H9 (cell line): ENCODE data around the gene TK1. TPM values are rescaled to one million over a fixed set of nuclear protein-coding genes. Genes with fewer than 3 reads are reported as not detected.

Experiments used
- DNase-seq: peaks from one replicate; pipeline ENCODE4 v3.0.0-alpha.2; 2017
- H2AFZ ChIP-seq: one replicate; pipeline ENCODE4 v1.6.1; 2013; ENCODE audit warnings: mild to moderate bottlenecking, low read length, control low read depth, moderate library complexity
- H2AK5ac ChIP-seq: 2 replicates; pipeline ENCODE4 v1.6.1; 2013; ENCODE audit warnings: low read length, control low read depth, mixed read lengths; ENCODE audit not compliant: insufficient read length
- H2BK120ac ChIP-seq: one replicate; pipeline ENCODE4 v1.6.1; 2013; ENCODE audit warnings: low read depth, mild to moderate bottlenecking, low read length, control low read depth, inconsistent platforms; ENCODE audit not compliant: poor library complexity, severe bottlenecking
- H2BK12ac ChIP-seq: 2 replicates; pipeline ENCODE4 v1.6.1; 2013; ENCODE audit warnings: low read length, control low read depth, mixed read lengths, low read depth; ENCODE audit not compliant: insufficient read length
- H2BK15ac ChIP-seq: 2 replicates; pipeline ENCODE4 v1.6.1; 2013; ENCODE audit warnings: low read depth, low read length, control low read depth
- H2BK20ac ChIP-seq: one replicate; pipeline ENCODE4 v1.6.1; 2013; ENCODE audit warnings: low read depth, mild to moderate bottlenecking, low read length, control low read depth, inconsistent platforms; ENCODE audit not compliant: poor library complexity, severe bottlenecking
- H2BK5ac ChIP-seq: 2 replicates; pipeline ENCODE4 v1.6.1; 2013; ENCODE audit warnings: low read length, control low read depth, mixed read lengths; ENCODE audit not compliant: insufficient read length
- H3K14ac ChIP-seq: 2 replicates; pipeline ENCODE4 v1.6.1; 2013; ENCODE audit warnings: low read length, control low read depth; ENCODE audit not compliant: insufficient read depth
- H3K18ac ChIP-seq: 2 replicates; pipeline ENCODE4 v1.6.1; 2013; ENCODE audit warnings: low read depth, mild to moderate bottlenecking, mixed read lengths, low read length, control low read depth; ENCODE audit not compliant: insufficient read length
- H3K23ac ChIP-seq: 2 replicates; pipeline ENCODE4 v1.6.1; 2013; ENCODE audit warnings: low read length, control low read depth, mixed read lengths, low read depth; ENCODE audit not compliant: insufficient read length
- H3K23me2 ChIP-seq: 2 replicates; pipeline ENCODE4 v1.6.1; 2013; ENCODE audit warnings: low read depth, mild to moderate bottlenecking, mixed read lengths, low read length, control low read depth; ENCODE audit not compliant: insufficient read length, poor library complexity, severe bottlenecking
- H3K27ac ChIP-seq: 2 replicates; pipeline ENCODE4 v1.5.1; 2013; ENCODE audit warnings: low read length, control low read depth, mixed read lengths, low read depth; ENCODE audit not compliant: insufficient read length
- H3K27me3 ChIP-seq: 2 replicates; pipeline ENCODE4 v1.6.1; 2013; ENCODE audit warnings: low read length, control low read depth, inconsistent platforms; ENCODE audit not compliant: insufficient read depth
- H3K4ac ChIP-seq: 2 replicates; pipeline ENCODE4 v1.6.1; 2013; ENCODE audit warnings: low read depth, mild to moderate bottlenecking, control low read depth, inconsistent platforms, low read length, moderate library complexity
- H3K4me1 ChIP-seq: 2 replicates; pipeline ENCODE4 v1.6.1; 2013; ENCODE audit warnings: low read length, control low read depth, inconsistent platforms; ENCODE audit not compliant: insufficient read depth
- H3K4me2 ChIP-seq: 2 replicates; pipeline ENCODE4 v1.6.1; 2013; ENCODE audit warnings: low read length, control low read depth, mixed read lengths; ENCODE audit not compliant: insufficient read length, insufficient read depth
- H3K56ac ChIP-seq: 2 replicates; pipeline ENCODE4 v1.6.1; 2013; ENCODE audit warnings: low read depth, mild to moderate bottlenecking, mixed read lengths, low read length, control low read depth; ENCODE audit not compliant: insufficient read length
- H3K79me1 ChIP-seq: 2 replicates; pipeline ENCODE4 v1.6.1; 2013; ENCODE audit warnings: low read depth, mild to moderate bottlenecking, moderate library complexity, low read length, control low read depth, inconsistent platforms; ENCODE audit not compliant: insufficient read depth, poor library complexity, severe bottlenecking
- H3K79me2 ChIP-seq: 2 replicates; pipeline ENCODE4 v1.6.1; 2013; ENCODE audit warnings: low read length, control low read depth, inconsistent platforms; ENCODE audit not compliant: insufficient read depth
- H3K9ac ChIP-seq: 2 replicates; pipeline ENCODE4 v1.6.1; 2013; ENCODE audit warnings: low read length, control low read depth, mixed read lengths; ENCODE audit not compliant: insufficient read length; ENCODE audit errors: extremely low read depth
- H3K9me3 ChIP-seq: one replicate; pipeline ENCODE4 v1.6.1; 2013; ENCODE audit warnings: low read depth, low read length, inconsistent platforms; ENCODE audit not compliant: control insufficient read depth
- H3T11ph ChIP-seq: one replicate; pipeline ENCODE4 v1.6.1; 2013; ENCODE audit warnings: mild to moderate bottlenecking, low read length, control low read depth, inconsistent platforms
- H4K20me1 ChIP-seq: one replicate; pipeline ENCODE4 v1.6.1; 2013; ENCODE audit not compliant: control insufficient read depth, insufficient read length, insufficient read depth
- H4K5ac ChIP-seq: 2 replicates; pipeline ENCODE4 v1.6.1; 2013; ENCODE audit warnings: low read depth, mild to moderate bottlenecking, mixed read lengths, low read length, control low read depth; ENCODE audit not compliant: insufficient read length
- H4K8ac ChIP-seq: replicated peaks from 2 replicates; pipeline ENCODE4 v1.6.1; 2013; ENCODE audit warnings: low read length, control low read depth, mixed read lengths, low read depth; ENCODE audit not compliant: insufficient read length
- H4K91ac ChIP-seq: 2 replicates; pipeline ENCODE4 v1.6.1; 2013; ENCODE audit warnings: low read depth, mild to moderate bottlenecking, moderate library complexity, mixed read lengths, low read length, control low read depth; ENCODE audit not compliant: insufficient read length
- H3K27ac Mint-ChIP-seq, 3 experiments: 2 replicates in 2 of 3; 3 replicates in 1 of 3; pipeline ENCODE4 v1.8.0; 2020 to 2021; ENCODE audit warnings: mixed read lengths in 3 of 3, mild to moderate bottlenecking in 1 of 3, moderate library complexity in 1 of 3
- H3K27me3 Mint-ChIP-seq: 2 replicates; pipeline ENCODE4 v1.8.0; 2021; ENCODE audit warnings: low read depth, mild to moderate bottlenecking, moderate library complexity, mixed read lengths
- H3K36me3 Mint-ChIP-seq, 3 experiments: 2 replicates in 2 of 3; 3 replicates in 1 of 3; pipeline ENCODE4 v1.8.0; 2020 to 2021; ENCODE audit warnings: low read depth in 3 of 3, mixed read lengths in 3 of 3; ENCODE audit not compliant: insufficient read depth in 1 of 3
- H3K4me1 Mint-ChIP-seq, 2 experiments: 2 replicates each; pipeline ENCODE4 v1.8.0; 2020; ENCODE audit warnings: mixed read lengths in 2 of 2
- H3K4me3 Mint-ChIP-seq, 2 experiments: 2 replicates in 1 of 2; 3 replicates in 1 of 2; pipeline ENCODE4 v1.8.0; 2020 to 2021; ENCODE audit warnings: mild to moderate bottlenecking in 2 of 2, mixed read lengths in 2 of 2, moderate library complexity in 1 of 2
- H3K9me3 Mint-ChIP-seq, 2 experiments: 2 replicates in 1 of 2; 3 replicates in 1 of 2; pipeline ENCODE4 v1.8.0; 2020; ENCODE audit warnings: mild to moderate bottlenecking in 2 of 2, mixed read lengths in 2 of 2, moderate library complexity in 1 of 2
- WGBS: extraction: QIAGEN DNeasy Blood & Tissue Kit; methylation state at CpG from one replicate; pipeline ENCODE4 v1.1.7; 2013; ENCODE audit warnings: missing lambda C conversion rate, low lambda C conversion rate, mixed read lengths; ENCODE audit not compliant: insufficient read length; ENCODE audit errors: extremely low coverage; 5-methylcytosine and 5-hydroxymethylcytosine counted together
- total RNA-seq: library from RNA; stranded (reverse); gene quantifications from 2 replicates; pipeline ENCODE4 v1.2.1, GENCODE V29; 2021
- TF ChIP-seq, protein P1 (sequence below): fragments of 200-600 bp; sonication (generic); conservative IDR thresholded peaks from 3 replicates; pipeline ENCODE4 v1.8.0; 2021; ENCODE audit warnings: antibody characterized with exemption, mild to moderate bottlenecking

TK1 gene
- total RNA-seq, 1 experiment from 2014 or later: 95.8 TPM

DNA sequence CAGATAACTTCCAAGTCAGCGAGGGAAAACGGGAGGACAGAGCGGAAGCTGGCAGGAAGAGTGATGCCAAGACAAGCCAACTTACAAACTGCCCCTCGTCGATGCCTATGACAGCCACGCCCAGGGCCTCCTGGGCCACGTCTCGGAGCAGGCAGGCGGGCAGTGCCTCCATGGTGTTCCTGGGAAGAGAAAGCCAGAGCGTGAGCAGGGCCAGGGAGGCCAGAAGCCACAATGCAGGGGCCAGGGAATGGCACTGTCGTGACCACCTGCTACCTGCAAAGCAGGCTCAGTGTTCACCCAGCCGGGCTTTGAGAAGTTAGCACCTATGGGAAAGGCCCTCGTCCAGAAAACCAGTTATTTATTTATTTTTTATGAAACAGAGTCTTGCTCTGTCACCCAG is 4.3 kb downstream of the TK1 start:
- Histone ChIP-seq H2BK5ac (no peak overlapping the region), H3K56ac (no peak overlapping the region), H4K91ac (no peak overlapping the region), H3K79me1 (peaks cover 2% of the 10 kb centered on the region), H3T11ph (no peak overlapping the region), H4K5ac (no peak overlapping the region), H3K18ac (no peak overlapping the region), H3K4me1 (no peaks in the 10 kb centered on the region), H3K14ac (no peak overlapping the region), H3K79me2 (peaks cover 9% of the 10 kb centered on the region; the same call in 1 of the 2 replicates), H2AFZ (no peak overlapping the region), H4K8ac (no peak overlapping the region), H3K4me2 (no peak overlapping the region), H4K20me1 (no peaks in the 10 kb centered on the region), H2BK12ac (no peak overlapping the region), H3K4ac (no peak overlapping the region), H3K9me3 (no peaks in the 10 kb centered on the region), H3K23me2 (peaks cover 6% of the 10 kb centered on the region), H3K27ac (no peak overlapping the region), H2BK20ac (no peak overlapping the region), H3K27me3 (no peaks in the 10 kb centered on the region), H2AK5ac (no peak overlapping the region), H3K9ac (no peak overlapping the region), H2BK15ac (no peak overlapping the region), H3K23ac (no peak overlapping the region), H2BK120ac (no peak overlapping the region)
- H3K27me3 Mint-ChIP-seq: no peaks in the 10 kb centered on the region
- peaks cover 19 to 25% of the 10 kb centered on the region in 2 experiments for H3K4me1 Mint-ChIP-seq
- no peak for DNase-seq
- no CpG with 5 or more reads among the region's 13 CpGs for WGBS
- TF ChIP-seq, protein P1, sequence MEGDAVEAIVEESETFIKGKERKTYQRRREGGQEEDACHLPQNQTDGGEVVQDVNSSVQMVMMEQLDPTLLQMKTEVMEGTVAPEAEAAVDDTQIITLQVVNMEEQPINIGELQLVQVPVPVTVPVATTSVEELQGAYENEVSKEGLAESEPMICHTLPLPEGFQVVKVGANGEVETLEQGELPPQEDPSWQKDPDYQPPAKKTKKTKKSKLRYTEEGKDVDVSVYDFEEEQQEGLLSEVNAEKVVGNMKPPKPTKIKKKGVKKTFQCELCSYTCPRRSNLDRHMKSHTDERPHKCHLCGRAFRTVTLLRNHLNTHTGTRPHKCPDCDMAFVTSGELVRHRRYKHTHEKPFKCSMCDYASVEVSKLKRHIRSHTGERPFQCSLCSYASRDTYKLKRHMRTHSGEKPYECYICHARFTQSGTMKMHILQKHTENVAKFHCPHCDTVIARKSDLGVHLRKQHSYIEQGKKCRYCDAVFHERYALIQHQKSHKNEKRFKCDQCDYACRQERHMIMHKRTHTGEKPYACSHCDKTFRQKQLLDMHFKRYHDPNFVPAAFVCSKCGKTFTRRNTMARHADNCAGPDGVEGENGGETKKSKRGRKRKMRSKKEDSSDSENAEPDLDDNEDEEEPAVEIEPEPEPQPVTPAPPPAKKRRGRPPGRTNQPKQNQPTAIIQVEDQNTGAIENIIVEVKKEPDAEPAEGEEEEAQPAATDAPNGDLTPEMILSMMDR: no peak
- no peak overlapping the region; a peak in 1 of 5 replicates for H3K4me3 Mint-ChIP-seq
- no peak overlapping the region for H3K27ac Mint-ChIP-seq
- no peaks in the 10 kb centered on the region; a peak in 1 of 5 replicates for H3K9me3 Mint-ChIP-seq
- peaks cover 56 to 76% (median 75%) of the 10 kb centered on the region in 3 experiments for H3K36me3 Mint-ChIP-seq
